NCI-H345 treated with DMSO at 0.1 percent for 48 hours (cell line): ENCODE results near the gene CCDC116.
"Not testable (repeated sequence)": the region's sequence is repeated elsewhere in the genome, so short reads cannot be mapped to it uniquely, and the experiment has no call there.

Experiments
- DNase-seq: peaks from one replicate; lab custom pipeline; 2025; ENCODE audit not compliant: unreplicated experiment; lab: John Stamatoyannopoulos, UW

The CCDC116 gene

DNA sequence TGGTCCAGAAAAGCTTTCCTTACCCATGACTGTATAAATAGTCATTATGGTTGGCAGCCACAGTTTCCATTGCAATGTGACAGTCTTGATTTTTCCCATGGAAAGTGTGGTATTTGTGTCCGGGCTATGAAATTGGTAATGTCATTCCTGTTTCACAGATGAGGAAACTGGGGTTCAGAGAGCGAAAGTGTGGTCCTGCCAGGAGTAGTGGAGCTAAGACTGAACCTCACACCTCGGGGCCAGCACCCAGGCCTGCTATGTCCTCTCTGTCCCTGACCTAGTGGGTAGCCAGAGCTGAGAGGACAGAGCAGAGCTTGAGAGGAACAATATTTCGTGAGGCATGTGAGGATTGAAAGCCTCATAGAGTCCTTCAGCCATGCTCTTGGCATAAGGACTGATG lies 1.5 kb upstream of the CCDC116 start:
- DNase-seq = no peak

DNA sequence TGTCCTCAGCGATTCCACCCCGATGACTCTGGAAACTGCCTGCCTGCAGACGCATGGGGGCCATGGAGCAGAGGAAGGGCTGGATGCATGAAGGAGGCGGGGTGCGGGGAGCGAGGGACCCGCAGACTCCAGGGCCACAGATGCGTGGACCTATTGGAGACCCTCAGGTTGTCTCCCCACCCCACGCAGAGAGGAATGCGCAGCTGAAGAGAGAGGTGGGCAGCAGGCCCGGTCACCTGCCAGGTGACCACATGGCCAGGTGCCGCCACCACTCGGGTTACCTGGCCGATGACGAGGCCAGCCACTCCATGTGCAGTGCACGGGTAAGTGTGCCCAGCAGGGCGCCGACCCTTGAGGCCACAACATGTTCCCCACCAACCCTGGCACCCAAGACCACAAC lies 371 bp downstream of the CCDC116 start:
- no peak for DNase-seq

DNA sequence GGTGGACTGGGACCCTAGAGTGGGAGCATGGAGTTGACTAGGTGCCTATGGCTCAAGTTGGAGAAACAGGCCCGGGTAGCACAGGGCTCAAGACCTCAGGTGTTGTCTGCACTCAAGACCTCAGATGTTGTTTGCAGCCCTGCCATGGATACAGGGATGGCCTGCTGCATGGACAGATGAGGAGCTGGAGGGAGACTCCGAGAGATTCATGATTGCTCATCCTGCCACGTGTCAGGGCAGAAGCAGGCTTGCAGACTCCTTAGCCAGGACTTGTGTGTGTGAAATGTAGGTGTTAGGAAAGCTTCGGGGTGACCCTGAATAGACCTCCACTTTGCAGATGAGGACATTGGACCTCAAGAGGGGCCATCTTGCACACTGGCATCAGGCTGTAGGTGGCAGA lies 921 bp downstream of the CCDC116 start:
- no peak for DNase-seq

DNA sequence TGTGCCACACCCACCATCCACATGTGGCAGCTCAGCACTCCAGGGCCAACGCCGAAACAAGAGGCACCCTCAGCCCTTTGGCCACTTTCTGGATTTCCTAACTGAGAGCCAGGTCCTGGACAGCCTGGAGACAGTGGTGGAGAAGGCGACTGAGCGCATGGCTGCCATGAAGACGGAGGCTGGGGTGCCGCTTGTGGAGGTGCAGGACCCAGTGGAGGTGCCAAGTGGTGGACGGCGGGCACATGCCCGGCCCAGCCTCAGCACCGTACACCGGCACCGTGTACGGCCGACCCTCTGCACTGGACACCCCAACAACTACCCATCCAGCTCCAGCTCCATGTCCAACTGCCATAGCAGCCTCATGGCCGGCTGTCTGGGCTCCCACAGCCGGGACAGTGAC lies 1.5 kb downstream of the CCDC116 start:
- DNase-seq = no peak

DNA sequence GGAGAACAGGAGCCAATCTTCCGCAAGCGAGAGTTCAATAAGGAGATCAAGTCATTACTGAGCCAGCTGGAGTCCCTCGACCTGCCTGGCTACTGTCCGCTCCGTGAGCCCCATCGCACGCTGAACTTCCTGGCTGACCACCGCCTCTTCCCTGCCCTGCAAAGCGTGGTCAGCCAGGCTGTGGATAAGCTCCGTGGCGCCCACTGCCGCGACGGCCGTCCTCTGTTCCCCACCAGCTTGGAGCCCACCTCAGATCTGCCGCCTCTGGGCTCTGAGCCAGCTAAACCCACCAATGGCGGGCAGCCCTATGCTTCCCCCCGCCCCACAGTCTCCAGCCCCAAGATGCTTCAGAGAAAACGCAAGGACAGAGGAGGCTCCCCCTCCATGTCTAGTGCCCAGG lies 2.3 kb downstream of the CCDC116 start:
- no peak for DNase-seq

DNA sequence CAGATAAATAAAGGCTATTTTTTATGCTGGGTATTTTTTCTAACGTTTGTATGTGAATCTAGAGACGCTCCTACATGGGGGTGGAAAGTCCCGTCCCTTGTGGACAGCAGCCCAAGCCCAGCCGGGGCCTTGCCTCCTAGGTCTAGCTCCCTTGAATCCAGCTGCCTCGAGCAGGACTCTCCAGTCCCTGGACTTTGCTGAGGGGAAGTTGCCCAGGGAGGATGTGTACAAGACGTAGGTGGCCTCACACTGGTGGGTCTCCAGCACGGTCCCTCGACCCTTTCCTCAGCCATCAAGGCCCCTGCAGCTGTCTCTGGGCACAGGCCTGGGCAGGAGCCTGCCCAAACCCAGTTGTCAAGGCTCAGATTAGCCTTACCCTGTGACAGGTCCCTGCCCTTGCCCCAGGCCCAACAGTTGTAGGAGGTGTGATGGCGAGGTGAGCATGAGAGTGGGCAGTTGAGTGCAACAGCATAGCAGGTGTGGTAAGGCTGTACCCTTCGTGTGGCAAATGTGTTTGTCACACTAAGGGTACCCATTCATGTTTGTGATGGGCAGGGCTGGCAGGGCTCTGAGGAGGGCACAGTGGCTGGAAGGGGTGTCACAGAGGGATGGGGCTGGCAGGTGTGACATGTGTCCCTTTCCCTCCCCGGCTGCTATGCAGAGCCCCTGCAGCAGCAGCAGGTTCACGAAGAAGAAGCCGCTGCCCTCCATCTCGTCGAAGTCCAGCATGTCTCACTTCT lies 3.4 kb downstream of the CCDC116 start:
- no peak for DNase-seq

DNA sequence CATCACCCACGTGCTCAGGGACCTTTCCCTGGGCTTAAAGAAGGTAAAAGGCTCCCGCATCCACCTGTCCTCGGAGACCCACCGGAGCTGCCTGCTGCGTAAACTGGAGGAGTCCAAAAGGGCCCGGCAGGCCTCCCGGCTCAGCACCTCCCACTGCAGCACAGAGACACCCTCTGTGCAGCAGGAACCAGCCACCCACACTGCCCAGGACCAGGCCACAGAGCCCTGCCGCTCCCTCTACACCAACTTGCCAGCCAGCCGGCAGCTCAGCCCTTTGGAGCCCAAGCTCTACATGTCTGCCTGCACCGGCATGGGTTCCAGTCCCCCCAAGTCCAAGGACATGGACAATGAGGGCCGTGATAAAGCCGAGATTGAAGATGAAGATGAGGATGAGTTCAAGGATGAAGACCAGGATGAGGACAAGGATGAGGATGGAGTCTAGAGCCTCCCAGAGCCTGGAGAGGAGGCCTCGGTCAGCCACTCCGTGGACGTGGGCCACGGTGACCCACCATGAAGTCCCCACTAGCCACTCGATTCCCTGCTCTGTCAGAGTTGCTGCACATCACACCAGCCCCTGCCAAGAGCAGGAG lies 4.2 kb downstream of the CCDC116 start:
- DNase-seq = no peak

DNA sequence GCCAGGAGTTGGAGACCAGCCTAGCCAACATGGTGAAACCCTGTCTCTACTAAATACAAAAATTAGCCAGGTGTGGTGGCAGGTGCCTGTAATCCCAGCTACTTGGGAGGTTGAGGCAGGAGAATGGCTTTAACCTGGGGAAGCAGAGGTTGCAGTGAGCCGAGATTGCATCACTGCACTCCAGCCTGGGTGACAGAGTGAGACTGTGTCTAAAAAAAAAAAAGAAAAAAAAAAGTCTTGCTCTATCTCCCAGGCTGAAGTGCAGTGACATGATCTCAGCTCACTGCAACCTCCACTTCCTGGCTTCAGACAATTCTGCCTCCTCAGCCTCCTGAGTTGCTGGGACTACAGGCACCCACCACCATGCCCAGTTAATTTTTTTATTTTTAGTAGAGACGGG lies 4.9 kb downstream of the CCDC116 start:
- DNase-seq = not testable (repeated sequence)

DNA sequence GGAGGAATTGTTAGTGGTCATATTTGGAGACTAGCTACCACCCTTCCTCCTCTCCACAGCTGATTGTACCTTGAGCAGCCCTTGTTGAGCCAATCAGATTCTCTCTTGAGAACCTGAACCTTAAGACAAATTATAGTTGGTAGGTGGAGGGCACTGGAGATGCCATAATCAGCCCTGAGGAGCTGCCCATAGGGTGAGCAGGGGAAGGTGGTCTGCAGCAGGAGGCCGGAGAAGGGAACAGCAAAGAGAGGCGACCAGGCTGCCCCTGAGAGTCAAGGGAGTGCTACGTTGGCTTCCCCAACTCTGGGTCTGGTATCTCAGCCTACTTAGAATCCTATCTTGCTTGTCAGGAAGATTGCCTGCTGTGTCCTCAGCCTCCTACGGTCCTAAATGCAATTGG lies 6.8 kb downstream of the CCDC116 start:
- DNase-seq = no peak

DNA sequence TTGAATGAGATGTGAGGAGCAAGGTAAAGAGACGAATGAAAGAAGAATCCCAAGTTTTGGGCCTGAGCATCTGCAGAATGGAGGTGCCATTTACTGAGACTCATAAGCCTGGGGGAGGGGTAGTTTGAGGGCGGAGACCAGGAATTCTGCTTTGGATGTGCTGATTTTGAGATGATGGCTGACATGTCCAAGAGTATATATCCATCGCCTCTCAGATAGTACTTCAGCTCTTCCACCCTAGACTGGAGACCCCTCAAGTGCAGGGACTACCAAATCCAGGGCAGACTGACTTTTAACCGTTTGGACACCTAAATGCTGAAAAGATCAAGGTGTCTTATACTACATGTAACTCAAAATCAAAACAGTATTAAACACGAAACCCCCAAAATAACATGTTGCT lies 8.2 kb downstream of the CCDC116 start:
- no peak for DNase-seq

DNA sequence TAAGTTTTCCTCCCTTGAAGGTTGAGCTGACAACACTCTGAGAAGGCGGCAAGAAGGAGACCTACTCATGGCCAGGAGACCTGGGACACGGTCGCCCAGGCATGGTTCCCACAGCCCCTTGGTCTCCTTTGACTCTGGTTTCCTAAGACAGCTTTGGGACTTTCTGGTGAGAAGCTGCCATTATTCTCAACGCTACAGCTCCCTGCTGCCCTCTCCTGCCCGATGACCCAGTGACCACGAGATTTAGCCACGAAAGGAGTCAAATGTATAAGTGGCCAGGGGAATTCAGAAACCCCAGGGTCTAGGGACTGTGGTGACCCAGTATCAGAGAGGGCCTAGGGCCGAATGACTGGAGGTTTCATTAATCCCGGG lies 8.8 kb downstream of the CCDC116 start:
- DNase-seq = no peak

DNA sequence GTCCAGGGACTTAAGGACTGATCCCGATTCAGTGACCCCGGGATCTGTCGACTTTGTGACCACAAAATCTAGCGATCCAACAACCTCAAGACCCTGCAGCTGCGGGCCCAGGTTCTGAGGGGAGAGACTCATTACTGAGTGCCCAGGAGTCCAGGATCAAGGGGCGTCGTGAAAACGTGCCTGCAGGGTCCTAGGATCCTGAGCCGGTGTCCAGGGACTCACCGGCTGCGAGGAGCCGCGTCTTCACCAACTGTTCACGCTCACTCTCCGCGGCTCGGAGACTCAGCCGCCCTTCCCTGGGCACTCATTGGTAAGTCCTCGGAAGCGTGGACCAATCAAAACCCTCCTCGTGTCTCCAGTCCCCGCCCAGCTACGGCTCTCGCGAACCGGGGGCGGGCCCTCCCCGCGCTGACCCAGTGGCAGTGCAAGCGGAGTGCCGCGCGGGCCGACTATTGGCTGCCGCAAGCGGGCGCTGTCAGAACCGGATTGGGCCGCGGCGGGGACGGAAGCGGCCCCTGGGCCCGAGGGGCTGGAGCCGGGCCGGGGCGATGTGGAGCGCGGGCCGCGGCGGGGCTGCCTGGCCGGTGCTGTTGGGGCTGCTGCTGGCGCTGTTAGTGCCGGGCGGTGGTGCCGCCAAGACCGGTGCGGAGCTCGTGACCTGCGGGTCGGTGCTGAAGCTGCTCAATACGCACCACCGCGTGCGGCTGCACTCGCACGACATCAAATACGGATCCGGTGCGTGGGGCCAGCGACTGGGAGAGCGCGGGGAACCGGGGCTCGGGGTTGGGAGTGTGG lies 9.4 kb downstream of the CCDC116 start, which contains the start of gene SDF2L1:
Gene SDF2L1, plus strand, starts transcription at position 514 of the 795 bp plus-strand sequence. Its CDS starts 35 bp downstream, at position 549.
- peak; percentile 85 for DNase-seq

DNA sequence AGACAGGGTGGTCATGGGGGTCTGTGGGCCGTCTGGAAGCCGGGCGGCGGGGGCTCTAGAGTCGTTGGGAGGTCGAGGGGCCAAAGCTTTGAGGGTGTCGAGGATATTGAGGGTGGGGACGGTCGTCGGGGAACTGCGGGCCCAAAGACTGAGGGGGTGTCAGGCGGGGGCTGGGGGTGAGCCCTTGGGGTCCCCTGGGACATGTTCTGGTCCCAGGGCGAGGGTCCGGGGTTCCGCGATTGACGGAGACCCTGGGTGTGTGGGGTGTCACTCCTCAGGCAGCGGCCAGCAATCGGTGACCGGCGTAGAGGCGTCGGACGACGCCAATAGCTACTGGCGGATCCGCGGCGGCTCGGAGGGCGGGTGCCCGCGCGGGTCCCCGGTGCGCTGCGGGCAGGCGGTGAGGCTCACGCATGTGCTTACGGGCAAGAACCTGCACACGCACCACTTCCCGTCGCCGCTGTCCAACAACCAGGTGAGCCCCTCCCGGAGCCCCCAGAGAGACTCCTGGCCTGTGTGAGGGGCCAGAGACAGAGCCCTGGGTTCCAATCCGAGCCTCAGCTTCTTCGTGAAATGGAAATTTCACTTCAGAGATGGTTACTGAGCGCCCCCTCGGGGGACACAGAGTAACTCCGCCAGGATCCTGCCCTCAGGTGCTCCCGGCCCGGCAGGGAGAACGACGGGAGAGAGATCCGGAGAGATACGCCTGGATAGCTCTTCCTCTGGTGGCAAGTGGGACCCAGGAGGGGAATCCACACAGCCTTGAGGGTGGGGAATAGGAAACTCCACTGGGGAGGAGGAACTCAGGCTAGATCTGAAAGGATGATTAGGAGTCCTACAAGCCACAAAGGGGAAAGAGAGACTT lies 10.3 kb downstream of the CCDC116 start:
- DNase-seq = peak; percentile 30

DNA sequence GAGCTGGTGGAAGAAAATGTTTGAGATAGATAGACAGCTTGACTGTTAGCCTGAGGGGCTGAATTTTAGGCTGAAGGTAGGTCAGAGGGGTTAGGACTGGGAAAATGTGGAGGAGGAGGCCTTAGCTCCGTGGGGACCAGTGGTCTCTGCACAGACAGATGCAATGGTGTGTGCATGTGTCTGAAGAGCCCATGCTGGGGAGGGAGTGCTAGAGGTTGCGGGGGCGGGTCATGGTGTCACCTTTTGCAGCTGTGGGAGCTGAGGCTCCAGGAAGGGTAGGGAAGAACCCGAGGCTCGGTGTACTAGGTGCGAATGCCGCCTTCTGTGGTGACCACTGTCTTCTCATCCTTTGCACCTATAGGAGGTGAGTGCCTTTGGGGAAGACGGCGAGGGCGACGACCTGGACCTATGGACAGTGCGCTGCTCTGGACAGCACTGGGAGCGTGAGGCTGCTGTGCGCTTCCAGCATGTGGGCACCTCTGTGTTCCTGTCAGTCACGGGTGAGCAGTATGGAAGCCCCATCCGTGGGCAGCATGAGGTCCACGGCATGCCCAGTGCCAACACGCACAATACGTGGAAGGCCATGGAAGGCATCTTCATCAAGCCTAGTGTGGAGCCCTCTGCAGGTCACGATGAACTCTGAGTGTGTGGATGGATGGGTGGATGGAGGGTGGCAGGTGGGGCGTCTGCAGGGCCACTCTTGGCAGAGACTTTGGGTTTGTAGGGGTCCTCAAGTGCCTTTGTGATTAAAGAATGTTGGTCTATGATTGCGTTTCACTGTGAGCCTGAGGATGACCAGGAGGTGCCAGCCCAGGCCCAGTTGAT lies 11.2 kb downstream of the CCDC116 start:
- no peak for DNase-seq

DNA sequence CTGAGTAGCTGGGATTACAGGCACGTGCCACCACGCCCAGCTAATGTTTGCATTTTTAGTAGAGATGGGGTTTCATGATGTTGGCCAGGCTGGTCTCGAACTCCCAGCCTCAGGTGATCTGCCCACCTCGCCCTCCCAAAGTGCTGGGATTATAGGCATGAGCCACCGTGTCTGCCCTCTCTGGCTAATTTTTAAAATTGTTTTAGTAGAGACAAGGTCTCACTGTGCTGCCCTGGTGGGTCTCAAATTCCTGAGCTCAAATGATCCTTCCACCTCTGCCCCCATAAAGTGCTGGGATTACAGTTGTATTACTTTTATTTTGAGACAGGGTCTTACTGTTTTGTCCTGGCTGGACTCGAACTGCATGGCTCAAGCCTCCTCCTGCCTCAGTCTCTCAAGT lies 13.0 kb downstream of the CCDC116 start:
- DNase-seq = not testable (repeated sequence)

DNA sequence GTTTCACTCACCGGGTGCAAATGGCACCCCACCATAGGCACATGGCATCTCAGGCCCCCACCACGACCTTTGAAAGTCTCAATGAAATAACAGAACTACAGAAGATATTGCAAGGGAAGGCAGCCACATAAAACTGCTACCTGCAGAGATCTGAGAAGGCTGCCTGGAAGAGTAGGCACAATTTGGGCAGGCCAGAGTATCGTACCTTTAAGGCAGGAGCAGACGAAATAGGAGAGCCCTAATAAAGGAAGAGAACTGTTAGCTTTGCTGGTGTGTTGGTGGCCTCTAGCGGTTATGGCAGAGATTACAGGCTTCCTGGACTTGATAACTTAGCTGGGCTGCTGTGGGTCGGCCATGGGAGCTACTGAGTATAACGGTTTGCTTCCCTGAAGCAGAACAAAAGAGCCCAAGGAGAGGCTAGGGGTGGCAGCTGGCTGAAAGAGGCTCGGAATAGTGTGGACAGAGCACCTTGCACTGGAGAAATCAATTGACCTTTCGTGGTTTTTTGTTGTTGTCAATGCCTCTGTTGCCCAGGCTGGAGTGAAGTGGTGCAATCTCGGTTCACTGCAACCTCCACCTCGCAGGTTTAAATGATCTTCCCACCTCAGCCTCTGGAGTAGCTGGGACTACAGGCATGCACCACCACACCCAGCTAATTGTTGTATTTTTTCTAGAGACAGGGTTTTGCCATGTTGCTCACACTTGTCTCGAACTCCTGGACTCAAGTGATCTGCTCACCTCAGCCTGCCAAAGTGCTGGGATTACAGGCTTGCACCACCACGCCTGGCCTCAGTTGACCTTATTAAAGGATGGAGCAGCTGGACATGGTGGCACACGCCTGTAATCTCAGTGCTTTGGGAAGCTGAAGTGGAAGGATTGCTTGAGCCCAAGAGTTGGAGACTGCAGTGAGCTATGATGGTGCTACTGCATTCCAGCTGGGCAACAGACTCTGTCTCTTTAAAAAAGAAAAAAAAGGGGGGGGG lies 14.3 kb downstream of the CCDC116 start:
- DNase-seq = peak; percentile 62

DNA sequence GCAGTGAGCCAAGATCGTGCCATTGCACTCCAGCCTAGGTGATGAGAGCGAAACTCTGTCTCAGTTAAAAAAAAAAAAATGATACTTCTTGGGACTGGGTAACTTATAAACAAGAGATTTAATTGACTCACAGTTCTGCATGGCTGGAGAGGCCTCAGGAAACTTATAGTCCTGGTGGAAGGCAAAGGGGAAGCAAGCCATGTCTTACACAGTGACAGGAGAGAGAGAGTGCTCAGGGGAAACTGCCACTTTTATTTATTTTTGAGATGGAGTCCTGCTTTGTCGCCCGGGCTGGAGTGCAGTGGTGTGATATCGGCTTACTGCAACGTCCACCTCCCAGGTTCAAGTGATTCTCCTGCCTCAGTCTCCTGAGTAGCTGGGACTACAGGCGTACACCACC lies 17.7 kb downstream of the CCDC116 start:
- no peak for DNase-seq

DNA sequence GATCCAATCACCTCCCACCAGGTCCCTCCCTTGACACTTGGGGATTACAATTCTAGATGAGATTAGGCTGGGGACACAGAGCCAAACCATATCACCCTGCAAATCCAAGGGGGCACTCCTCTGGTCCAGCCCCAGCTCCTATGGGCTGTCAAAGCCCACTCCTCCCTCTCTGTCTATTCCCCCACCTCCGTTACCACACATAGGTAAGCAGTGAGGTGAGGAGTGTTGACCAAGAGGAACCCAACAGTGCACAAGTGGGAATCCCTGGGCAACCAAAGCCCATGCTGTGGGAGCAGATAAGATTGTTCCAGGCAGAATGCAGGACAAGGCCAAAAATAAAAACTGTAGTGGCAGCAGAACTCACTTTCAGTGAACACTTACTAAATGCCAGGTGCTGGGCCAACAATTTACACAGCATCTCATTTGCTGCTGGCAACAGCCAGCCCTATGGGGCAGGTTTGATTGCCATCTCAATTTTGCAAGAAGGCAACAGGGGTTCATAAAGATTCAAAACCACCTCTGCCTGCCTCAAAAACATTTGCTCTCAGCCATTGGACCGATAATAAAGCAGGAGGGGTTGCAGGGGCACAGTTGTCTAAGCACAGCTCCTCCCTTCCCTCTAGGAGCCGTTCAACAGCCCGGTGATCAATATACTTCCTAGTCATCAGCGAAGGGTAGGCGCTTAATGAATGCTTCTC lies 18.4 kb downstream of the CCDC116 start:
- peak; percentile 48 for DNase-seq
